Smooth muscle cell of trachea (primary cell): Measurements from ENCODE around the gene KRT28. TPM values are rescaled to one million over a fixed set of nuclear protein-coding genes. Genes with fewer than 3 reads are reported as not detected.

Experiments
- total RNA-seq: library from RNA; depleted of rRNA; stranded (reverse); fragments of >200 nt; gene quantifications from 2 replicates; pipeline ENCODE4 v1.2.1, GENCODE V29; 2014

The KRT28 gene, protein sequence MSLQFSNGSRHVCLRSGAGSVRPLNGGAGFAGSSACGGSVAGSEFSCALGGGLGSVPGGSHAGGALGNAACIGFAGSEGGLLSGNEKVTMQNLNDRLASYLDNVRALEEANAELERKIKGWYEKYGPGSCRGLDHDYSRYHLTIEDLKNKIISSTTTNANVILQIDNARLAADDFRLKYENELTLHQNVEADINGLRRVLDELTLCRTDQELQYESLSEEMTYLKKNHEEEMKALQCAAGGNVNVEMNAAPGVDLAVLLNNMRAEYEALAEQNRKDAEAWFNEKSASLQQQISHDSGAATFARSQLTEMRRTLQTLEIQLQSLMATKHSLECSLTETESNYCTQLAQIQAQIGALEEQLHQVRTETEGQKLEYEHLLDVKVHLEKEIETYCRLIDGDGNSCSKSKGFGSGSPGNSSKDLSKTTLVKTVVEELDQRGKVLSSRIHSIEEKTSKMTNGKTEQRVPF
- total RNA-seq: not detected in 2 replicates

DNA sequence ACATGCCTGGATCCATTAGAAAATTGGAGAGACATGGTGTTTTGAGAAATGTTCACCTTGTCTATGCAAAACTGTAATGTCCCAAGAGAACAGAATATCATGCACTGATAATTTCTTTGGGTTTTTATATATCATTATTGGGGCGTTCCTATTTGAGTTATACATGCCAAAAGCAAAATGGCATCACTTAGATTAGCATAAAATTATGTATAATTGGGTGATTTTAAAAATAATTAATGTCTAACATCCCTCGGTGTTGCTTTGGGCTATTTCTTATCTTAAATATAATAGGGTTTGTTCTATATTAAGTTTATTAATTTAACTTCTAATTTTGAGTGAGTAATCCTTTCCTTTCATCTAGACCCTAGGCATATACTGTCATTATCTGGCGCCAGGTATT lies at the start of gene KRT28:
KRT28 (minus strand) TSS at position 101 of the 400 bp plus-strand sequence; CDS start at position 35, 66 bp downstream.

DNA sequence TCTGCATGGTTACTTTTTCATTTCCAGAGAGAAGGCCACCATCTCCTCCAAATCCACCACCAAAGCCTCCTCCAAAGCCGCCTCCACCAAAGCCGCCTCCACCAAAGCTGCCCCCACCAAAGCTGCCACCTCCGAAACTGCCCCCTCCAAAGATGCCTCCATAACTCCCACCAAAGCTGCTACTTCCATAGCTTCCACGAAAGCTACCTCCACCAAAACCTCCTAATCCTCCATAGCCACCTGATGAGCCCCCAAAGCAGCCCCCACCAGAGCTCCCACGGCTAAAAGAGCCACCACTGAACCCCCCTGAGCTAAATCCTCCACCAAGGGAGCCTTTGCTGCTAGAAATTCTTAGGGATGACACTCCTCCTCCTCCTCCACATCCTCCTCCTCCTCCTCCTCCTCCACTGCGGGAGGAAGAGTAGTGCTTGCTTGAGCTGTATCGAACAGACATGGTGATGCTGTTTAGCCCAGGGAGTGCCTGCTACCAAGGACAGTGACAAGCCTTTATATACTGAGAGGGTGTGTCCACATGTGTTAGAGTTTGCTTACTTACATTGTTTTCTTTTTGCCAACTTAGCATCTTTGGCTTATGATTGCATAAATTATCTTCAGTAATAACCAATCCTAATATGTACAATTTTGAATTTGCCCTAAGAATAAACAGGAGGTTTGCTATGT lies 22.5 kb upstream of the KRT28 start, which contains the start of gene KRT10:
KRT10 (minus strand) TSS at position 483 of the 681 bp plus-strand sequence; CDS start at position 454, 29 bp downstream.

DNA sequence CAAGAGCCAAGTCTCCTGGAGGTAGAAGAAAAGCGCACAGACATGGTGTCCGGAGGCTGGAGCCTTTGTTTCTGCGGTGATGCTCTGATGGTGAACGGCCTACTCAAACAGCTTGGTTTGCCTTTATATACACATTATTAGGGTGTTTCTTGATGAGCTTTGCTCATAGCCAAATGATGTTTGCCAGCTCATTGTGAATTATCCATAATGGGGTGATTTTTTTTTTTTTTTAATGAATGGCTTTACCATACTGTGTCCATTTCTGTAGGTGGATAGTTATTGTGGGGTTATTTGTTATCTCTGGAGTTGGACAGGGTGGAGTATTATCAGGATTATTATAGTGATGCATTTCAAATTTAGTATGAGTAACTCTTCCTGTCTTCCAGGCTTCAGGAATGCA lies 17.3 kb downstream of the KRT28 start, which contains the start of gene KRT27:
KRT27 (minus strand) TSS at position 101 of the 400 bp plus-strand sequence; CDS start at position 44, 57 bp downstream.

DNA sequence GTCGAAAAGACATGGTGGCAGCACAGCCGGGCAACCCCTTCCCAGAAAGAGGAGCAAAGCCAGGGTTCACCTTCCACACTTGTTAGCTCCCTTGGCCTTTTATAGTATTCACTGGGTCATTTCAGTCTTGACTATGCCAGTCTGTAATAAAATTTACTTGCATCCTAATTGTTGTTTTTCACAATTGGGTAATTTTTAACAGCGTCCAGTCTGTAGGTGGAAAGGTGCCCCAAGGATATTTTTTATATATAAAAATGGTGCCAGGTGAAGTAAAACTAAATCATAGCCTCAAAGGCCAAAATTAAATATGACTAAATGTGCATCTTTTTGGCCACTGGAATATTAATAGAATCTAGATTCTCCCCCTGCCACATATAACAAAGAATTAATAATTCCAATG lies 27.7 kb downstream of the KRT28 start, which contains the start of gene KRT26:
KRT26 (minus strand) TSS at position 101 of the 400 bp plus-strand sequence; CDS start at position 13, 88 bp downstream.

DNA sequence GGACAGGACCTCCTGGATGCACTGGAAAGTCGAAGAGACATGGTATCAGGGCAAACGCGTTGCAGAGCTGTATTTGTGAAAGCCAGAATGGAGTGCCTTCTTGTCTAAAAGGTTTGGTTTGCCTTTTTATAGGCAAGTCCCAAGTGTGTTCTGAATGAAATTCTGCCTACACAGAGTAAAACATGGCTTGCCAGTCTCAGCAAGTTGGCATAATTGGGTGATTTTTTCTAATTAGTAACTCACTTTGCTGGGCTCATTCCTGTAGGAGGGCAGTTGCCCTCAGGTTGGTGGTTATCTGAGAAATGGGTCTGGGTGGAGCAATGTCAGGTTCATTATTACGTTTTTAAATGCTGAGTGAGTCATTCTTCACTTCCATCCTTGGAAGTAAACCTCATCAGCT lies 44.5 kb downstream of the KRT28 start, which contains the start of gene KRT25:
KRT25 (minus strand) TSS at position 101 of the 400 bp plus-strand sequence; CDS start at position 41, 60 bp downstream.

Other genes with a start within 250 kb of the KRT28 start
- gene CCR7, start 234.5 kb downstream of the KRT28 start, total RNA-seq: not detected in 2 replicates
- gene SMARCE1, start 152.1 kb downstream of the KRT28 start, total RNA-seq: 82.4 and 89.9 TPM in 2 replicates
- not detected in 2 replicates for gene KRT222, start 134.8 kb downstream of the KRT28 start, total RNA-seq
- not detected in 2 replicates for gene KRT24, start 96.2 kb downstream of the KRT28 start, total RNA-seq
- not detected in 2 replicates for gene KRT25, start 44.6 kb downstream of the KRT28 start, total RNA-seq
- not detected in 2 replicates for gene KRT26, start 27.8 kb downstream of the KRT28 start, total RNA-seq
- gene KRT27, start 17.4 kb downstream of the KRT28 start, total RNA-seq: not detected in 2 replicates
- gene KRT10, start 22.7 kb upstream of the KRT28 start, total RNA-seq: 1.5 and 3.5 TPM in 2 replicates
- gene KRT12, start 67.3 kb upstream of the KRT28 start, total RNA-seq: not detected in 2 replicates
- not detected in 2 replicates for gene KRT20, start 85.3 kb upstream of the KRT28 start, total RNA-seq
- gene KRT23, start 137.7 kb upstream of the KRT28 start, total RNA-seq: 0.17 and 0.87 TPM in 2 replicates
- not detected in 2 replicates for gene KRT39, start 167.0 kb upstream of the KRT28 start, total RNA-seq
- not detected in 2 replicates for gene KRT40, start 184.4 kb upstream of the KRT28 start, total RNA-seq
- not detected in 2 replicates for gene KRTAP3-3, start 194.2 kb upstream of the KRT28 start, total RNA-seq
- gene KRTAP3-2, start 199.9 kb upstream of the KRT28 start, total RNA-seq: not detected in 2 replicates
- not detected in 2 replicates for gene KRTAP3-1, start 209.2 kb upstream of the KRT28 start, total RNA-seq
- gene KRTAP1-5, start 227.2 kb upstream of the KRT28 start, total RNA-seq: 2.2 TPM in 1 of 2 replicates, not detected in the other
- not detected in 2 replicates for gene KRTAP1-4, start 230.2 kb upstream of the KRT28 start, total RNA-seq
- not detected in 2 replicates for gene KRTAP1-3, start 234.9 kb upstream of the KRT28 start, total RNA-seq
- gene KRTAP1-1, start 241.5 kb upstream of the KRT28 start, total RNA-seq: not detected in 2 replicates
- gene KRTAP2-1, start 247.4 kb upstream of the KRT28 start, total RNA-seq: not detected in 2 replicates